HCEC 1CT (cell line): ENCODE results near the gene SLC23A1.
A peak's percentile ranks its signal among the peaks of the same experiment; 100 is the strongest.
"Not testable (repeated sequence)": the region's sequence is repeated elsewhere in the genome, so short reads cannot be mapped to it uniquely, and the experiment has no call there.

Experiments
- DNase-seq: peaks from one replicate; pipeline ENCODE4 v3.0.0-alpha.2; 2017

SLC23A1 gene

DNA sequence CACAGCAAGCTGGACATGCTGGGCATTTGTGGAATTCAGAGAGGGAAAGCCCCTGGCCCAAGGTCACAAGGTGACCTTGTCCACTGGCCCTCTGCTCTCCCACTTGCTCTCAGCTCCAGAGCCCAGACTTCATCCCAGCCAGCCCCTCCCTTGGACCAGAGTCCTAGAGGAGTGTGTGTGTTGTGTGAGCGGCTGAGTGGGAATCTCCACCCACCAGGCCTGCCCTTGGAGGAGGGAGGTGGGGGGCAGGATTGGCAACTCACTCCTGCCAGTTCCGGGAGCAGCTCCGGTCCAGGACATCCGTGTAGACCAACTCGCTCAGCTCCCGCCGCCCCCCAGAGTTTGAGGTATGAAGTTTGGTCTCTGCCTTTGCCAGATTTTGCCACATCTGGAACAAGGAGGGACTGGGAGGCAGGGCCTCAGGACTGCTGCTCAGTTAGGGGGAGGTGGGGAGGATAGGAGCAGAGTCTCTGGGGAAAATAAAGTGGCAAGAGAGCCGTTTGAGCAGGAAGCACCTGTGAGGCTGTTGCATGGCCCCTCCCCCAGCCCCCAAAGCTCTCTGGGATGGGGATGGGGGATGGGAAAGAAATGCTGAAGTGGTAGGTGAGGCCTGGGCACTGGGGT lies 5.2 kb upstream of the SLC23A1 start:
- no peak for DNase-seq

DNA sequence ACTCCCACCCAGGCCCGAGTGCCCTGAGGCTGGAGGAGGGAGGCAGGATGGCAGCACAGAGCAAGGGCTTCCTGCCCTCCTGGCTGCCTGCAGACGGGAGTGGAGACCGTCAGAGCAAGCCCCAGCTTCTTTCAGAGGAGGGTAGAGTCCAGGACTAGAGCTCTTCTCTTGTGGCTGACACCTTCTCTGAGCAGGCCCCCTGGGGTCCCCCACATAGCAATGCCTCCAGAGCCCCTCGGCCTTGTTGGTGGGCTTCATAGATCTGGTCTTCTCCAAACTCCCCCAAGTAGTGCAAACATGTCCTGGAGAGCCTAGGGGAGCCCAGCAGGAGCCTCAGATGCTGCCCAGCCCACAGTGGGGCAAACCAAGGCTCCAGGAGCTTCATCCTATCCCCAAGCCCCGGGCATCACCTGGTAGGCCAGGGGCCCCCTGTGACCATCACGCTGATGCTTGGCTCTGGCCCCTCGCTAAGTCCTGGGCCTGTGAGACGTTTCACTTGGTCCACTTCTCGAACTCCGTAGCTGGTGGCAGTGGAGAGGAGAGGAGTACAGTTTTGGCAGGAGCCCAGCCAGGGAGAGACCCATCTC lies 4.6 kb upstream of the SLC23A1 start:
- no peak for DNase-seq

GRCh38 chr5:139386956-139387355 lies 3.9 kb upstream of the SLC23A1 start:
- DNase-seq = not testable (repeated sequence)

DNA sequence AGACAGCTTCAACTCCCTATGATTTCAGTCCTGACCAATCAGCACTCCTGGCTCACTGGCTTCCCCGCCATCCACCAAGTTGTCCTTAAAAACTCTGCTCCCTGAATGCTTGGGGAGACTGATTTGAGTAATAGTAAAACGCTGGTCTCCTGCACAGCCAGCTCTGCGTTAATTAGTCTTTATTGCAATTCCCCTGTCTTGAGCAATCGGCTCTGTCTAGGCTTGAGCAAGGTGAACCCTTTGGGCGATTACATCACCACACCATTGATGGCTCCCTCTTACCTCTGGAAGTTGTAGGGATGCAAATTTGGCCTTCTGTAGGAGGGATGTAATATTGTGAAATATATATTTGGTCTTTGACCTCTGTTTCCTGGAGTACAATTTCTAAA lies 2.9 kb upstream of the SLC23A1 start:
- no peak for DNase-seq

- no peak for DNase-seq
Measured at GRCh38 chr5:139385061-139386049, 2.3 kb upstream of the SLC23A1 start.

DNA sequence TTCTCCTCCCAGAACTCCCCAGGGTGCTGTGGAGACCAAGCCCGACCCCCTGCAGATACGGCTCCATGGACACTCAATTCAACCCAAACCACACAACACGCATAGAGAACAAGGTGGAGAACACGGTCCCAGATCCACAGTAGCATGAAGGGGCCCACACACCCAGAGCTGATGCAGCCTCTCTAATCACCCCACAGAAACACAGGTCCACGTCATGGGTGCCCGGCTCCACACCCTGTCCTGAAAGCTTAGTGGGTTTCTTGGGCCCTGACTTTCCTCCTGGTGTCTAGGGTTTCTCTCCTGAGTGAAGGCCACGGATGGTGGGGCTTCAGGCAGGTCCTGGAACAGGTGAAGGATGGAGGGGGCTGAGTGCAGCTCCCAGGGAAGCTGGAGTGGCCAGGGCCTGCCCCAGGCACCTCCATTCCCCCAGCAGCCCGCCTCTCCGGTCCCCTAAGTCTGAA lies 1.5 kb upstream of the SLC23A1 start:
- no peak for DNase-seq

DNA sequence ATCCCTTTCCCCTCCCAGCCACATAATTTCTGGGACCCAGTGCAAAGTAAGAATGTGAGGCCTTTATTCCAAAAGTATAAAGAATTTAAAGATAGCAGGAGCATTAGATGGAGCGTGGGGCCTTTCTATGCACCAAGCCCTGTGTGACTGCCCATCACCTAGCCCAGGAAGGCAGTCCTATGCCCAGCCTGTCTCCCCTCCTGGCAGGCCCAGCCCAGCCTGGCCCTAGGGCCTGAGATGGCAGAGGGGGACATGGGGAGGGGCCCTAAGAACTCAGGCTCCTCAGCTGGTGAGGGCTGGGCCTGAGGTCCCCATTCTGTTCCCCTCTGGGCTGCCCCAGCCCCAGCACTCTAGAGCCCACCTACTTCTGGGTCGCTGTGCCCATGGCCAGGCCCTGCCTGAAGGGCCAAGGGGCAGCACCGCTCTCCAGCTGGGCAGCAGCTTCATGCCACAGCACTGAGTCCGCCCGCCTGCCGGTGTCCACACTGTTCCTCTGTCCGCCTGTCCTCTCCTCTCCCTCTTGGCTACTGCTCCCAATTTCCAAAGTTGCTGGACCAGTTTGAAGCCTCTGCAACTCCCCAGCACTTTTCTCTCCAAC lies 995 bp upstream of the SLC23A1 start:
- no peak for DNase-seq

- DNase-seq = no peak
Measured at GRCh38 chr5:139382807-139383206, 290 bp downstream of the SLC23A1 start.

GRCh38 chr5:139381837-139382761 lies 998 bp downstream of the SLC23A1 start:
- no peak for DNase-seq

GRCh38 chr5:139379626-139380449 lies 3.3 kb downstream of the SLC23A1 start:
- no peak for DNase-seq

DNA sequence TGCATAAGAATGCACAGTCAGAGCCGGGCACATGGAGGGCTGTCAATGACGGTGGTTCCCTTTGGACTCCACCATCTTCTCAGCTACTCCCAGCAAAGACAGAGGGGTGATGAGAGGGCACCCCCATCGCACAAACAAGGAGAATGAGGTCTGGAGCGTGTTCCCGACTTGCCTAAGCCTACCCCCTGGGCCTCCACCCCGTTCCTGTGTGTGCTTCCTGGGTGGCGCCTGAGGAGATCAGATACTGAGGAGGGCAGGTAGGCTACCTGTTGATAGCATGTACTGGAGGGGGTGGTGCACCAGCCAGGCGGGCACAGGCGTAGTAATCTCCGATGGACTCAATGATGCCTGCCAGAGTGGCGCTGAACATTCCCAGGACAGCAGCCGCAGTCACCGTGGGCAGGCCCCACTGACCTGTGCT lies 4.1 kb downstream of the SLC23A1 start:
- DNase-seq = no peak

GRCh38 chr5:139378101-139378825 lies 4.8 kb downstream of the SLC23A1 start:
- no peak for DNase-seq

GRCh38 chr5:139377226-139377625 lies 5.9 kb downstream of the SLC23A1 start:
- DNase-seq = no peak

GRCh38 chr5:139376364-139376763 lies 6.7 kb downstream of the SLC23A1 start:
- no peak for DNase-seq

GRCh38 chr5:139374909-139375308 lies 8.2 kb downstream of the SLC23A1 start:
- DNase-seq = no peak

DNA sequence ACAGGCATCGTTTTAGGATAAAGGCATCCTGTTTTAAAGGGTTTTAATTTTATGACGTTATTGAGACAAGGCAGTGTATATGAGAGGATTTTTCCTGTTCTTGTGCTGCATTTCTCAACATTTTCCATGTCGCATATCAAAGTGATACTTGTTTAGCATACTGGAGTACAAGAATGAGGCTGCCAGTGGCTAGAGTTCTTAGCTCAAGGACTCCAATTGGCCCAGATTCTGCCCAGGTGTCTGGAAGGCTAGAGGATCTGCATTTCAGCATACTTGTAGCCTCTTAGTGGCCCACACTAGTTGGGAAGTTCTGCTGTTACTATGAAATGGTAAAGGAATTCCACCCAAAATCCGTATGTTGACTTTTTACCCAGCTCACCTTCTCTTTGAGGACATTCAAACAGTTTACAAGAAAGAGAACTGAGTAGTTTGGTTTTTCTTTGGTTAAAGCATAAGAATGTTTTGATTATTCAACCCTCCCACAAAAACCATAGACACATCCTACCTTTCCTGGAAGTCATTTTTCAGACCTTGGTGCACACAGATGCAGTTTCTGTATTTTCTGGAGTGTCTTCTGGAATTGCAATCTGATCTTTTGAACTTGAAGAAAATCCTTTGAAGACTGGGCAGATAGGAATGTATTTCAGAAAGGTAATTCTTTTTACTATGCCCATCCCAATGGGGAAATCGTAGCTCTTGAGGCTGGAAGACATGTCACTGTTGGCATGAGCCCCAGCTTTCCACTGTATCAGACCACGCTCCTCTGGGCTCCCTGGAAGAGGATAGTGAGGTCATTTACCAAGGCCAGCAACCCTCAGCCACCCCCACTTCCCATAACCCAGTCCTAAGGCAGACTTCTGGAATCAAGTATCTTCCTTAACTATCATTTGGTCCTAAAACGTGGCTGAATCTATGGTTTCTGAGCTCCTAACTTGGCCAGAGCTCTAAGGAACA lies 11.3 kb downstream of the SLC23A1 start:
- no peak for DNase-seq

DNA sequence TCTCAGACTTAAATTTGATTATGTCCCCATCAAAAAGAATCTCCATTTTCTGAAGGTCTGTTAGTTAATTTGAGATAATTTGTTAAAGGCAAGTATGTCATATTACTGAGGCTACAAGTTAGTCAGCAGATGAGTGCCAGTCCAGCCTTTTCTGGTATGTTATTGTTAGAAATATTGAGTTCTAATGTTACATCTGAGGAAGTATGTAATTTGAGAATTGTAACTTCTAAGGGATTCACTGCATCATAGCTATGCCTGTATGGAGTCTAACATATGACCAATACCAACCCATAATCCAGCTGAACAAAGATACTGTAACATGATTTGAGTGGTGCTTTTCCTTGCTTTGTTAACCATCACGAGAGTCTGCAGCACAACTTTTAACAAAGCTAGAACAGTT lies 13.9 kb downstream of the SLC23A1 start:
- peak; percentile 75 for DNase-seq

GRCh38 chr5:139368613-139369012 lies 14.5 kb downstream of the SLC23A1 start:
- peak; percentile 29 for DNase-seq

DNA sequence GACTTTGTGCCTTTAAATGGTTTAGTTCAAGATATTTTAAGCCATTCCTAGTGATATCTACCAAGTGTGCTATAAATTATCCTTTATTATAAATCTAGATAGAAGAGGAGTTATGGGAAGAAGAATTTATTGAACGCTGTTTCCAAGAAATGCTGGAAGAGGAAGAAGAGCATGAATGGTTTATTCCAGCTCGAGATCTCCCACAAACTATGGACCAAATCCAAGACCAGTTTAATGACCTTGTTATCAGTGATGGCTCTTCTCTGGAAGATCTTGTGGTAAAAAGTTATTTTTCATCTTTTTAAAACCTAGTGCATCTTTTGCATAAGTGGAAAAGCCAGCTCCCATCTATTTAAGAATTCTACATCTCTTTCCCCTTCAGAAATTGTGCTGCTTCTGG lies 18.6 kb downstream of the SLC23A1 start:
- DNase-seq = no peak
